HG03571 (cell line): ENCODE measurements around the gene GNAL.

Experiments
- ATAC-seq: cut with Tn5 transposase; IDR thresholded peaks from one replicate; pipeline ENCODE4 v1.9.1; 2021; ENCODE audit not compliant: unreplicated experiment

The GNAL gene

DNA sequence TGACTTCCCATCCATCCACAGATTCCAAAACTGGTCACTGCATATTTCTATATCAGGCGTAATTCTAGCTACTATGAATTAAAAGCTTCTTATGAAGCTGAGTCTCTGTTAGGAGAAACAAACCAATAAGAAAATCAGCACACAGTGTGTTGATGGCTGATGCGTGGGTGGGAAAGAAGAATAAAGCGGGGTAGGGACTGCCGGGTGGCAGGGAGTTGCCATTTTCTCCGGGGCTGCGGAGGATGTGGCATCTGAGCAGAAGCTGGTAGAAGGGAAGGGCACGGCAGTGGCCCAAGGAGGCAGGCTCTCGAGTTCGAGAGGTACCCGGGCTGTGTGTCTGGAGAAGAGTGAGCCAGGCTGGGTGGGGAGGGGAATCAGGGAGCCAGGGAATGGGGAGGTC is 113.5 kb downstream of the GNAL start:
- ATAC-seq, result no peak

DNA sequence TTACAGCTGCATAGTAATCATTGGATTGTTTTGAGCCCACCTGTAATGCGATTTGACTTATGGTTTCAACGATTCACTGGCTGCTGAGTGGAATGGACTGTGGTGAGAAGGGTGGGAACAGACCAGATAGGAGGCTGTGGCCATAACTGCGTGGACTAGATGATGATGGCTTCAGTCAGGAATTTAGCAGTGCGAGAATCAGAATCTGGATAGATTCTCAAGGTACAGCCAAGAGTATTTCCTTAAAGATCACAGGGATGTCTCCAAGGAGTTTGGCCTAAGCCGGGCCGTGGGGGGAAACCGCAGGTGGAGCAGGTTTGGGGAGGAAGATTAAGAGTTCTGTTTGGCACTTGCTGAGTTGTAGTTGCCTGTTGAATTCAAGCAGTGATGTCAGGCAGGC is 118.2 kb downstream of the GNAL start:
- ATAC-seq, result no peak

DNA sequence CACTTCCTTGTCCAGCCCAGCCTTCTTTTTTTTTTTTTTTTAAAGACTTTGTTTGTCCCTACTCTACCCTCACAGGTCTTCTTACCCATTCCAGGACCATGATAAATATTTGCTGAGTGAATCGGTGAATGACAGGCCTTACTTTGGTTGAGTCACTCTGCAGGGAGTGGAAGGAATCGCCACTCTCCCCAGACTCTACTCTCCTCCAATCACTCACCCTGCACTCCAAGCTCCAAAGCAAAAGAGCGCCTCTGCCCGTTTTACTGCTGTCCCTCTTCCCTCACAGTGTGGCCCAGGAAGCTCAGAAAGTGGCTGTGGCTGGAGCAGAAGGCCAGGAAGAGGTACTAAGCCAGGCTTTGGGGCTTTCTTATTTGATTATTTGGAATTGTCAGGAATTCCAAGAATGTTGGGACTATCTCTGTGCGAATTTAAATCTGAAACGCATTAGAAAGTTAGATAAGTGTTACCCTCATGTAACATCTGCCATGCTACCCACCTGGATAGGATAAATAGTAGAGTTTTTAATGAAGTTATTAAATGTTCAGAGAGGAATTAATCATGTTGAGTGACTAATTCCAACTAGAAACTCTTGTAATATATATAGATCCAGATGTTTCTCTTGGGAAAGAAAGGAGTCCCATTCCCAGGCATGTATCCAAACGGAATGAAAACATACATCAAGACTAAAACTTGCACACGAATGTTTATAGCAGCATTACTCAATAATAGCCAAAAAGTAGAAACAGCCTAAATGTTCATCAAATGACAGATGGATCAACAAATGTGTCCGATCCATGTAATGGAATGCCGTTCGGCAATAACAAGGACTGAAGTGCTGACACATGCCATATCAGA is 119.2 kb downstream of the GNAL start:
- ATAC-seq, result no peak

DNA sequence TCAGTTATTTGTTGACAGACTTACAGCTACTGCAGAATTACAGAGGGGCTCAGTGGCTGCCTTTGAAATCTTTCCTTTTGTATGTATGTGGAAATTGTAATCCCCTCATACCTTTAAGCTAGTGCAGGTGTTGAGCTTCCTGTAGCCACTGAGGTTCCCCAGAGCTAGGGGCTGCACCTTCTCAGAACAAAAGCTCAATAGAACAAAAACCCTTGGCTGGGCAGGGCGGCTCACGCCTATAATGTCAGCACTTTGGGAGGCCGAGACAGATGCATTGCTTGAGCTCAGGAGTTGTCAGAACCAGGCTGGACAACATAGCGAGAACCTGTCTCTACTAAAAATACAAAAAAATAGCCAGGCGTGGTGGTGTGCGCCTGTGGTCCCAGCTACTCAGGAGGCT is 120.8 kb downstream of the GNAL start:
- no peak for ATAC-seq

DNA sequence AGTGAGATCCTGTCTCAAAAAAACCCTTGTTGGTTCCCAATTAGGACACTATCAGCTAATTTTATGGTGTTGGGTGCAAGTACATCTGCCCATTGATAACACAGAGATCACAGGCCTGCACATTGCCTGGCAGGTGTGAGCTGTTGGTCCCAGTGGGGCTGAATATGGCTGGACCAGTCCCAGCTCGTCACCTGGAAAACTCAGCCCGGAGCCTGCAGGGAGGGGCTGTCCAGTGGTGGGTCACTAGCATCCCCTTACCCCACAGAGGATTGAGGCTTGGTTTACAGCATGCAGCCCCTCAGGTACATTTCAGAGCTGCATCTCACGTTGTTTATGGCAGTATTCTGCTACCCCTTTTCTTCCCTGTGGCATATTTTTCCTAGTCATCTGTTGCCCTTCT is 121.3 kb downstream of the GNAL start:
- ATAC-seq, result no peak

DNA sequence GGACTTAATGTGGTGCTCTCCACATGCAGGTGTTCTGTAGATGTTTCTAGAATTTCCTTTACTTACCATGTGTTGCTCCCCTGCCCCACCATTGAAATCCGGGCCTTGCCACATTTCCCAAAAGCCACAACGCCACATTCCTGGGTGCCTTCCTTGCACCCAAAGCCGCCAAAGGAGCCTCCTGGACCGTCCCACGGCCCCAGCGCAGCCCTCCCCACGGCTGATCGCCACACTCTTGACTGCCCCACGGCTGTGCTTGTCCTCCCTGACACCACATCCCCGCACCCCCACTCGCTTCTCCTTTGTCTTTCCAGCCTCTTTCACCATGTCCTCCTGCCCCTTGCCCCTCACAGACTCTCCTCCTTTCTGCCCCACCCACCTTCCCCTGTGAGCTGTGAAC is 121.9 kb downstream of the GNAL start:
- ATAC-seq, result no peak

DNA sequence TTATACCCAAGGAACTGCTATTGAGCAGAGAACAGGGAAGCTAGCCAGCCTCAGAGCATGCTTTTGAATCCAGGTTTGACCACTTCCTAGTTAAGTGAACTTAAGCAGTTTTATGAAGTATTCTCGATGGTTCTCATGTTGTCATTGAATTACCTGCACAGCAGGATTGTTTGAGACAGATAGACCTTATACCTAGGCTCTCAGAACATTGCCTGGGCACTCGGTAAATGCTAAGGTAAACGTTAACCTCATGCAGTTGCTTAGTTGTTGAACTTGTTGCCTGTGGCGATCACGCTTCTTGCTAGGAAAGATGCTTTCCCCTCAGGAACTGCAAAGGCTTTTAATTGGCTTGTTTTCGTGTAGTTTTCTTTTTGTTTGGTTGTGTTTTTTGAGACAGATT is 128.2 kb downstream of the GNAL start:
- ATAC-seq, result no peak

DNA sequence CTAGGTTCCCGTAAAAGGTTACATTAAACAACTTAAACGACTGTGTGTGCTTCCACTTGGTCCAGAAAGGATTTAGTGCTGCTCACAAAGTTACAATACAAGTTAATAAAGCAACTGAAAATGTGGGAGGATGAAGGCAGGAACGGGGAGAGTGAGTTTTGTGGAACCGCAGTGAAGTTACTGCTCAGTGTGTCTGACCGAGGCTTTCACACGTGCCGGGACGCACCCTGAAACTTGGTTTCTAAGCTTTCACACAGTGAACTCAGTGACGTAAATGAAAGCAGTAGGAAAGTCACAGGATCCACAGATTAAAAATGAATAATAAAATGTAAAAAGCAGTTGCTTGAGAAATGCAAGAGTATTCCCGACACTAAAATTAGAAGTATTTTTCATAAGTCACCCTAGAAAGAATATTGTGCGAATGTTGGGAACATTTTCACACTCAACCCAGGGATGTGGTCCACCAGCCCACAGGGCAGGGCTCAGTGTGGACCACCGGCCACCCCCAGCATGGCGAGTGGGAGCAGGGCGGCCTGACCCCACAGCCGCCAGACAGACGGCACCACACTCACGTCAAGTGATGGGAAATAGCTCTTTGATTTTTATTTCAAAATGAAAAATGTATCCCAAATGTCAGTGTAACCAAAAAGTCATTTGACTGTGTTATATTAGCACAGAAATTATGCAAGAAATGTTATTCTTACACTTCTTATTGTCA is 129.6 kb downstream of the GNAL start:
- ATAC-seq, result no peak

DNA sequence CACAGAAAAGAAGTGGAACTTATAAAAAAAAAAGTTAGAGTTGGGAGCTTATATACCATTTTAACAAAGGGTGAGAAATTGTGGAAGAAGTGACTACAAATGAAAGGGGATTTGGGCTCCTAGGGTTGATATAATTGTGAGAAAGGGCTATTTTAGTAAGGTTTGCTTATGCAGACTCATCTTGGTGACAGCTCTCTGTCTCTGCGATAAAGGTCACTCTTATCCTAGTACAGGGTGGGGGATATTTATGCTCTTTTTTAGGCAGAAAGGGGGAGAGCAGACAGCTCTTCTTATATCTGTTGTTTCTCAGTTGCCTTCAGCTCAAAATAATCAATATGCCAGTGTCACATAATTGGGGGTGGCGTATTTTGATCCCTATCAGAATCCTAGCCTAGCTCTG is 130.9 kb downstream of the GNAL start:
- ATAC-seq, result no peak

DNA sequence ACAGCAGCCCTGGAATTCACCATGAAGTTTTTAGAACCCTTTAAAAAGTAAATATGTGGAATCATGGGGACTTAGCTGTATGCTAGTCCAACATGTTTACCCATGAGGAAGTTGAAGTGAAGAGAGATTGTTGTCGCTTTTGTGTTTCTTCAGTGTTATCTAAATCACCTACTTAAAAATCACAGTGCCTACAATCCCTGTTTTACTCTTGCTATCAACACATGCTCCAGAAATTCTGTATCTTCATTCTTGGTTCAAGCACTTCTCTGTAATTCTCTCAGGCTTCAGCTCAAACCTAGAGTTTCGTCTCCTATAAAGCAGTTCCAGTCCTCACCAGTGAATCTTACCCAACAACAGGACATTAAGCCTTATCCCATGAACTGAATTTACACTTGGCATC is 131.6 kb downstream of the GNAL start:
- ATAC-seq, result no peak

DNA sequence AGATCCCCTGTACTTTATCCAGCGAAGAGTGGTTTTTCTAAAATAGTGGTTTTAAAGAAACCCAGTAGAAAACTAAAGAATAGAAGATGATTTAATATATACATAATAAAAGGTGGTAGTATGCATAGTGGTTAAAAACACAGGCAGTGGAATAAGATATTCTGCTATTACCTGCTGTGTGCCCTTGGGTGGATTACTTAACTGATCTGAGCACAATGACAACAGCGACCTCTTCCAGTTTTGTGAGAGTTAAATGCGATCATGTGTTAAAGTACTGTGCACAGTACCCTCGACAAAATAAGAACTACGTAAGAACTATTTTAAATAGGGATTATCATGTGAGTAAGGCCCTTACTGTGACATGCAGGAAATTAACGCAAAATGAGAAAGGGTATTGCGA is 132.1 kb downstream of the GNAL start:
- ATAC-seq, result no peak

DNA sequence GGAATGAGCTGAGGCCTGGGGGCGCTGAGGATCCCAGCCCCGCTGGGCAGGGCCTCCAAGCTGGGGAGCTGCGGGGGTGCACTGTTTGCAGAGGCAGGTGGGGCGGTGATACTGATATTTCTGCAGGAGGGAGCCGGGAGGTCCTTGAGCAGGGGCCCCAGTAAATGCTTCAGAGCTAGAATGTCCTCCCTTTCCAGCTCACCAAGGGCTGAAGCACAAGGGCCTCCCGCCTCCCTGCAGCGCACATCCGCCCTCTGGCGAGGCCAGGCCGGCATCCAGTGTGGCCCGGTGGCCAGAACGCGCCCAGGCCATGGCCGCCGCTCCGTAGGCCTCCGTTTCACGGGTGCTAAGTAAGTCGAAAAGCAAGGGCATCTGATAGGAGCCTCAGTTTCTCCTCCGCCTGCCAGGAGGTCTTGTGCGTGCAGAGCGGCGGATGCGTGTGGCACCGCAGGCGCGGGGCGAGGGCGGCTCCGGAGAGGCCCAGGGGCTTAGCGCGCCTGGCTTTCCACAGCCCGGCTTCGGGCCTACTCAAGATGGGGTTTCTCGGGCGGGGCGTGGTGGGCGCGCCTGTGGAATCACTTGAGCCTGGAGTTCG is 132.7 kb downstream of the GNAL start:
- no peak for ATAC-seq

DNA sequence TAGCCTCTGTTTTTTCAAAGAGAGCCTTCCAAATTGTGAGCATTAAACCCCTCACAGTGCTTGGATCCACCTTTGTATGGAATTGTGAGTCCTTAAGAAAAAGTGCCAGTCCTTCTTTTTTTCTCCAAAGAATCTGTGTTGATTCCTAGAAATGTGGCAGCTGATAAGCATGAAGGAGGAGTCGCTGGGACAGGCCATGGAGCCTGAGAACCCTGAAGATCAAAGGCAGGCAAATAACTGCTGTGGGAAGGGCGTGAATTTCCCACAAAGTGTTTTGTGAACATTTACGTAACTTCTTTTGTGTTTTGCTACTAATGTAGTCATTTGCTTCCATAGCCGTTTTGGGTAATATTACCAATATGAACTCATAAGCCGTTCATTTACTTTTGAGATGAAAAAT is 134.5 kb downstream of the GNAL start:
- ATAC-seq, result no peak

DNA sequence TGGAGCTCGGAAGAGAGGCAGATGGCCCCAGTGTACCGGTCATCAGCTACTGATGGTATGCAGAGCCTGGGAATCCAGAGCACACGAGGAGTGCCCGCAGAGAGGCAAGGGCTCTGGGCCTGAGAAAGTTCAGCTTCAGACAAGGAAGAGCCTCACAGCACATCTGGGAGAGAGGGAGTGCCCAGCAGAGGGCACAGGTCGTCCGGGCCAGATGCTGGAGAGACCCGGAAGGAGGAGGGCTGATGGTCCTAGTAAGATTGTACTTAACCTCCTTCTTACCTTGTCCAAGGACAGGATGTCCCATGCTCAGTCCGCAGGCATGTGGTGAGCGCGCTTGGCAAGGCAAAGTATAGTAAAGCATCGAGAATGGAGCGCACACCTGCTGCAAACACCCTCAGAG is 137.8 kb downstream of the GNAL start:
- no peak for ATAC-seq

DNA sequence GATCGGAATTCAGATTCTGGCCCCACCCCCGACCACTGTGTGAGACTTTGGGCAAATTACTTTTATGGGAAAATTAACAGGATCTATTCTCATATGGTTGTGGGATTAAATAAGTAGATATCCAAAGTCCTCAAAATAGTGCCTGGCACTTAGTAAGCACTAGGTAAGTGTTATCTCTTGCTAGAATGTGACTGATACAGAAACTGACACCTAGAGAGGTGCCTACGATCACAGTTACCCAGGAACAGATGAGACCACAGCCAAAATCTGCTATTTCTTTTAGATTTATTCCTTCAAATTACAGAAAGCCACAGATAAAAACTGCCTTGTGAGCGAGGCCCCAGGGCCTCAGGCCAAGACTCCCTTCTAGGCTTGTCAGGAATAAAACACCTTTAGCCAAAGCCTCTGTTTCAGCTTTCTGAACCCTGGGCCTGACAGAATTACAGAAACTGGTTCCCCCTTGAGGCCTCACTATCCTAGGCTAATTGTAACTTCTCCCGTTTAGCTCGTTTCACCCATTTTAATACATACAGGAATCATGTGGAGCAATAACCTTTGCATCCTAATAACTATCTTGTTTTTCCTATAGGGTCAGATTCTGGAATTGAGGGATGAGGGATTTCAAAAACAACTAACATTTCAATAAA is 139.8 kb downstream of the GNAL start:
- no peak for ATAC-seq

DNA sequence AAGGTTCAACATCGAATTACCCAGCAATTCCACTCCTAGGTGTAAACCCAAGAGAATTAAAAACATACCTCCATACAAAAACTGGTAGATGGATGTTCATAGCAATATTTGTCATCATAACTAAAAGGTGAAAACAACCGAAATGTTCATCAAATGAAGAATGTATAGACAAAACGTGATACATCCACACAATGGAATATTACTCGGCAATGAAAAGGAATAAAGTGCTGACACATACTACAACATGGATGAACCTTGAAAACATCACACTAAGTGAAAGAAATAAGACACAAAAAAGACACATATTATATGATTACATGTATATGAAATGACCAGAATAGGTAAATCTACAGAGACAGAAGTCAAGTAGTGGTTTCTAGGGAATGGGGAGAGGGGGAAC is 141.5 kb downstream of the GNAL start:
- no peak for ATAC-seq

DNA sequence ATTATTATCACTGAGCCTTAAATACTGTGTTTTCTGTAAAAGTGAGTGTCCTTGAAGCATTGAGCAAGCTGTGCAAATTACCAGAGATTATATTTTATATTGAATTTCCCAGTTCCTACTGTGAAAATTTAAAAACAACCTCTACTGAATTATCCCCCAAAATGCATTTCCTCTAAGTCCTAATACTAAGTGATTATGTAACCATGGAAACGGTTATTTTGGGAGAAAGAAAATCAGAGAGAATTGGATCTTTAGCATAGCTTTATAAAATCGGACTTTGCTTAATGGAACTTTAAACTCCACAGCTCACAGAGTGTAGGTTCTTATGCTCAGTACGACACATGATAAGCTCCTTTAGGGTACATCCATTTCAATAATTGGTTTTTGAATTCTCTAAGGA is 142.9 kb downstream of the GNAL start:
- no peak for ATAC-seq

DNA sequence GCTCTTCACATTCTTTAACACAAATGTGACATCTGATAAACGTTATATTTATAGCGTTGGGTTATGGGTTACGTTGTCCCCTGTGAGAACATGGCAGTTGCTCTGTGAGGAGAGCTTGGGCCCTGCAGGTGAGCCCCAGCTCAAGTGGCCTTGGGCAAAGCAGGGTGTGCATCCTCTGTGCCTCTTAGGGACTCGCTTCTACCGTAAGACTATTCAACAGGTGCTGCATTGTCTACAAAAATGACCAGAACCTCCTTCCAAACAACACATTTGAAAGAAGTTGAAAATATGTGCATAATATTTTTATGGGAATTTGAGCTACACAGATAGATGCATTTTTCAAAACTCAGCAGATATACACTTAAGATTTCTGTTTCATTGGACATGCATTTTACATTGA is 145.7 kb downstream of the GNAL start:
- ATAC-seq, result no peak

DNA sequence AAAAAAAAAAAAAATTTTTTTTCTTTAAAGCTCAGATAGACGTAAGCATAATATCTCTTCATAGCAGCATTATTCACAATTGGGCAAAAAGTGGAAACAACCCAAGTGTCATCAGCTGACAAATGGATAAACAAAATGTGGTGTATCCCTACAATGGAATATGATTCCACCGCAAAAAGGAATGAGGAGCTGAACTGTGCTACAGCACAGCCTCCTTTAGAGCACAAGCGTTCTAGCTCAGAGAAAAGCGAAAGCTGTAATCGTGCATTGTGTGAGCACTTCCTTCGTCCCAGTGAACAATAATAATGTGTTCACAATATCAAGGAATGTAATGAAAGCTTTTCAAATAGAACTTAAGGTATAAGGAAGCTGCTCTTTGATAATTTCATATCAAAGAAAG is 150.5 kb downstream of the GNAL start:
- no peak for ATAC-seq

DNA sequence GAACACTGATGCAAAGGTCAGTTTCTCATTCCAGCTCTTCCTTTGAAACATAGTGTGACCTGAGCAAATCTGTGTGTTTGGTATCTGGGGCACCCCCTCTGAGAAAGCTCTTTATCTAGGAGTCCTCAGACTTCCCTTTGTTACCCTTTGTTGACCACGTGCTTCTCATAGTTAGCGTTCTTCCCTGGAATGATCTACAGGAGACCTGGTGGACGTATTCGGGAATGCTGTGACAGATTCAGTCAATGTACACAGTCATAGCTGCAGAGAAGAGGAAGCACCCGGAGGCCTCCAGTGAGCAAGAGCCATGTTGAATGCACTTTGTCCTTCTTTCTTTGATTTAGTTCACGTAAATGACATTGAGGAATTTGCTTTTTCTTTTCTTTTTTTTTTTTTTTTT is 151.4 kb downstream of the GNAL start:
- no peak for ATAC-seq

DNA sequence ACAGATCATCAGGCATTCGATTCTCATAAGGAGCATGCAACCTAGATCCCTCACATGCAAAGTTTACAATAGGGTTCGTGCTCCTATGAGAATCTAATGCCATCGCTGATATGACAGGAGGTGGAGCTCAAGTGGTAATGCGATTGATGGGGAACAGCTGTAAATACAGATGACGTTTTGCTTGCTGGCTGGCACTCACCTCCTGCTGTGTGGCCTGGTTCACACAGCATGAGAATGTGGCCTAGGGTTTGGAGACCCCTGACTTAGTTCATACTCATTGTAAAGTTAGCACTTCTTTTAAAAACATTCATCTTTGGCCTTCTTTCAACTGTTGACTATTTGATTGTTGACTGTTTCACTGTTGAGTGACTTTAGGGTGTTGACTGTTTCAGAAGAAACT is 153.5 kb downstream of the GNAL start:
- no peak for ATAC-seq

DNA sequence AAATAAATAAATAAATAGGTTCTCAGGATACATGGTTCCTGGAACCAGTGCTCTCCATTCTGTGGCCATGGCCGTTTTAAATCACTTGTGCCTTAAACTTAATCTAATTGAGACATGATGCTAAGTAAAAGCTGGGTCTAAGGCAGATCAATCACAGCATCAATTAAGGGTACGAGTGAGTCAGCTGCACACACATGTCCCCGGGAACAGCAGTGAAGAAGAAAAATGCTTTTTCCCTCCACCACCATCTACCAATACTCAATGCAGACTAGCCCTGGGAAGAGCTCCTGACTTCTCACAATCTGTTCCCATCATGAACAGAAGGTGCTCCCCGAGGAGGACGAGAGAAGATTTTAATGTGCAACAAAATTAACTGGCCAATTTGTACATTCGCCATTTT is 155.4 kb downstream of the GNAL start:
- no peak for ATAC-seq
